H1 (cell line): ENCODE results near the gene SAMM50. TPM values are rescaled to one million over a fixed set of nuclear protein-coding genes. Genes with fewer than 3 reads are reported as not detected.

Experiments
- BACH1 ChIP-seq: IDR thresholded peaks from 2 replicates; pipeline ENCODE4 v1.6.1; 2012; ENCODE audit warnings: low read length, improper control_type of control experiment
- MAFK ChIP-seq: IDR thresholded peaks from 2 replicates; pipeline ENCODE4 v1.6.1; 2012; ENCODE audit warnings: low read depth, mild to moderate bottlenecking, improper control_type of control experiment, low read length
- polyA plus RNA-seq, 7 experiments: library from polyadenylated mRNA; depleted of rRNA in 3 of 7; stranded (reverse) in 5 of 7; unstranded in 2 of 7; fragments of >200 nt in 5 of 7; fragments of 200-250 nt in 2 of 7; gene quantifications; 1 replicate in 5 of 7; 2 replicates in 1 of 7; 4 replicates in 1 of 7; pipeline versions ENCODE4 v1.2.1 to v1.2.3, GENCODE V29; 2011 to 2013; ENCODE audit warnings: missing spikeins in 2 of 7, mixed read lengths in 2 of 7
- total RNA-seq: library from RNA; stranded (reverse); fragmentation: NEBNext Ultra II Directional; extraction: Animal tissue kit (Norgen Biotek cat#: 25700); gene quantifications from 2 replicates; pipeline ENCODE4 v1.2.1, GENCODE V29; 2021

Gene SAMM50
- total and polyA plus RNA-seq, 2 of the 8 experiments (the other 6 are each of a cell fraction or from before 2014, with no cell fraction given), result 45.4 to 70.3 TPM

DNA sequence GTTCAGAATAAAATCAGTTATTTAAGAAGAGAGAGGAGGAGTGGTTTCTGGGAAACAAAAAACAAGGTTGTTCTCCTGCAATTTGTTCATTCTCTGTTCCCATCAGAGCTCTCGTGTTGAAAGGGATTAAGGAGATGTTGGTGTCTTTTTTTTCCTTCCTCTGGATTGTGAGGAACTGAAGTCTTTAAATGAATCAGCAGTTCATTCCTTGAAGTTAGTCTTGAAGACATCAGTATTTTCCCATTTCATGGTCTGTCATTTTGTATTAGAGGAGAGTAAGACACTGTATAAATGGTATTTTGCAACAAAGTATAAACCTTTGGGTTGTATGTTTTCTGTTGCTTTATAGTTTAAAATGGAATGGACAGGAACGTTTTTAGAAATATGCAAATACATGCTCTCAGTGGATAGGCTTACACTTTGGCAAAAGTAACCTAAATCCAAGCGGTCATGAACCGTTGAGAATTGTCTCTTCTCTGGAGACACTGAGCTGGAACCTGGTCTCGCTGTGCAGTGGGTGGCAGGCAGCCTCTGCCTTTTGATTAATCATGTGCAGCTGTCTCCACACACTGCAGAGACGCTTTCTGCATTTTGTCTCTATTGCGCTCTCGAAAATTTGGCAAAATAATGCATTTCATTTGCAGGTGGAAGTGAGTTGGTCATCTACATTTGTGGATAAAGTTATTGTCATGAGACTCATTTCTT is 33.0 kb downstream of the SAMM50 start (continued):
- TF ChIP-seq MAFK, result no peak
- TF ChIP-seq BACH1, result no peak
